ENCODE measurements around the gene NES.

DNA sequence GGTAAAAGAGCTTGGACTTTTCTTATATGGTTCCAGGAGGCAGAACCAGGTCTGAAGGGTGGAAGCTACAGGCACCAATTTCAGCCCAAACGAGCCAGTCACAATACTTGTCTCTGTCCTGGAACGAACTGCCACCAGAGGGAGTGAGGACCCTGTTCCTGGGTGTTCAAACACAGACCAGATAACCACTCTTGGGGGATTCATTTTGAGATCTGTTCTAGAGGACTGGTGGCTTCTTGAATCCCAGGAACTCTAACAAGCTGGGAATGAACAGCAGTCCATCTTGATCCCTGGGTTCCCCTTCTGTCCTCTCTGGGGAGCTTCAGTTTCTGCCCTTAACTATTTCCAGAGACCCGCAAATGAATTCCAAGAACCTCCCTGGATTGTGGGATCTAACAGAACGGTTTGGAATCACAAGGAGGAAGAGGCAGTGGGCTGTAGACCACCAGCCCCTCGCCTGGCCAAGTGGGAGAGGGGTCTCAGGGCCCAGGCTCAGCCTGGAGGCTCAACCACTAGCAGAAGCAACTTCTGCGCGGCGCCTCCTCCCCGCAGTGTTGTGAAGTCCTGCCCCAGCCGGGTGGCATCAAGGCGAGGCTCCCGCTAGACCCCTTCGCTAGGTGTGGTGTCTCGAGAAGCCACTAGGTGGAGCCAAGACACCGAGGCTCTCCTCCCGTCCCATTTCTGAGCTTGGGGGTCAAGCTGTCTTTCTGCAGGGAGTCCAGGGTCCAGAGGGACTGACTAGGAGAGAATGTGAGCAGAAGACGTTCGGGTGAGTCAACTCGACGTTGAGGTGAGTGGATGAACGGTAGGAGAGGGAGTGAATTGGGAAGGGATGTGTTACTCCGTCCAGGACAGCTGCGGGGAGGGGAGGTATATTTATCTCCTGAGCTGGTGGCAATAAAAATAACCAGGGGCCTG, 12.1 kb upstream of the NES start:
- no peak for TF ChIP-seq EZH2phosphoT487 (IDR thresholded peaks at IDR 0.05; ENCODE audit: insufficient read depth, low read depth)
- TF ChIP-seq EZH2 (IDR thresholded peaks at IDR 0.05; ENCODE audit: insufficient read depth, poor library complexity, severe bottlenecking), result no peak
